ENCODE measurements around the gene GRB14. TPM values are rescaled to one million over a fixed set of nuclear protein-coding genes. Genes with fewer than 3 reads are reported as not detected.
A peak's percentile ranks its signal among the peaks of the same experiment; 100 is the strongest.

The GRB14 gene
- total and polyA plus RNA-seq, 10 of the 15 experiments (the other 5 are each of a cell fraction or from before 2014, with no cell fraction given): not detected

DNA sequence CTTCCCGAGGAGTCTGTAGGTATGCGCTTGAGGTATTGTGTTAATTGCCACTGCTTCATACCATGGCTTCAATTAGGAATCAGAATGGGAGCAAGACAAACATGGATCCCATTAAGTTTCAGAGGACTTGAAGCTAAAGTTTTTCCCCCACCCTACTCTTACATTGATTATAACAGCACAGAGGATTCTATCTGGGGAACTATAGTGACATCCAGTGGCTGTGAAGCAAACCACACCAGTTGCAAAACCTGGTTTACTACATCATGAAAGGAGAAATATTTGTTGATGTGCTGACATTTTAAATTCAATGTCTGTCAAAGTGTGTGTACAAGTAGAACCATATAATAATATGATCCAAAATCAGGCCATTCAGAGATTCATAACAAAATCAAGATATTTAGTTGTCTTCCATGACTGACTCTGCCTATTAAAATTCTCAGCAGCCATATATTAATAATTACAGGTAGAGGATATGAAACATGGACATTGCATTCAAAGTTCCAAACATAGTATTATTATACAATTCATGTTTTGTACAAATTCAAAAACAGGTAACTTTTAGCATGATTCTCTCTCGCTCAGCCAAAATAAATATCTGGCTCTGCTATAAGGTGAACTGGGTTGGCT, 82.9 kb downstream of the GRB14 start:
- RAD21 ChIA-PET (ENCODE audit: unreplicated experiment): interaction anchor here (1.0 kb wide), 1 partner anchor 477 kb away, joined by 3 read pairs; no protein-coding TSS in a partner anchor
- POLR2A ChIA-PET: no interaction called here
- no TSS peak for BruUV-seq (replicated peaks)
- CTCF ChIA-PET: interaction anchor here (0.6 to 1.2 kb wide), 5 partner anchors 22 to 1370 kb away, joined by 3 to 6 read pairs (median 3); no protein-coding TSS in a partner anchor
- Histone ChIP-seq H3K79me2 (ENCODE audit: control insufficient read depth, insufficient read depth, low read length) (no peaks in the 10 kb centered on the region), H3K36me3 (ENCODE audit: control insufficient read depth in 2 of 2, insufficient read depth in 2 of 2, low read length in 1 of 2) (no peaks in the 10 kb centered on the region), H3K27ac (ENCODE audit: control insufficient read depth, insufficient read depth) (no peak overlapping the region), H4K20me1 (ENCODE audit: control insufficient read depth, insufficient read depth) (no peaks in the 10 kb centered on the region), H3K4me3 (no peak overlapping the region), H3K9ac (ENCODE audit: control insufficient read depth, insufficient read depth, low read length) (no peak overlapping the region), H3K9me3 (replicated peaks; ENCODE audit: control insufficient read depth, insufficient read depth, low read length) (no peaks in the 10 kb centered on the region), H2AFZ (ENCODE audit: control insufficient read depth, low read depth, low read length) (no peak overlapping the region), H3K4me2 (ENCODE audit: control insufficient read depth, insufficient read depth) (no peak overlapping the region), H3K4me1 (ENCODE audit: control insufficient read depth, insufficient read depth, low read length) (no peaks in the 10 kb centered on the region), H3K27me3 (replicated peaks in 1 of 2; ENCODE audit: control insufficient read depth in 2 of 2, insufficient read depth in 2 of 2, low read length in 1 of 2) (no peaks in the 10 kb centered on the region)
- intact Hi-C loops (cut with micrococcal nuclease; ENCODE audit: unreplicated experiment): loop anchor here (10.0 kb wide), 1 partner anchor 1384 kb away; no protein-coding TSS in a partner anchor
- peak; percentile 78 for FAIRE-seq
- DNase-seq (ENCODE audit: low read depth, low spot score): no peak
- no peak for TF ChIP-seq BCL11A (IDR thresholded peaks at IDR 0.05; ENCODE audit: low read depth, low read length)
- peak; percentile 24; the same call in 1 of the 2 replicates for TF ChIP-seq SMC3 (IDR thresholded peaks at IDR 0.05; ENCODE audit: borderline replicate concordance, low read length)
- peak; percentile 49 for TF ChIP-seq RUNX3 (IDR thresholded peaks at IDR 0.05; ENCODE audit: low read length)
- TF ChIP-seq SREBF2 (IDR thresholded peaks at IDR 0.05; ENCODE audit: low read length): no peak
- TF ChIP-seq HDAC2 (IDR thresholded peaks at IDR 0.05): no peak
- TF ChIP-seq, protein P1, sequence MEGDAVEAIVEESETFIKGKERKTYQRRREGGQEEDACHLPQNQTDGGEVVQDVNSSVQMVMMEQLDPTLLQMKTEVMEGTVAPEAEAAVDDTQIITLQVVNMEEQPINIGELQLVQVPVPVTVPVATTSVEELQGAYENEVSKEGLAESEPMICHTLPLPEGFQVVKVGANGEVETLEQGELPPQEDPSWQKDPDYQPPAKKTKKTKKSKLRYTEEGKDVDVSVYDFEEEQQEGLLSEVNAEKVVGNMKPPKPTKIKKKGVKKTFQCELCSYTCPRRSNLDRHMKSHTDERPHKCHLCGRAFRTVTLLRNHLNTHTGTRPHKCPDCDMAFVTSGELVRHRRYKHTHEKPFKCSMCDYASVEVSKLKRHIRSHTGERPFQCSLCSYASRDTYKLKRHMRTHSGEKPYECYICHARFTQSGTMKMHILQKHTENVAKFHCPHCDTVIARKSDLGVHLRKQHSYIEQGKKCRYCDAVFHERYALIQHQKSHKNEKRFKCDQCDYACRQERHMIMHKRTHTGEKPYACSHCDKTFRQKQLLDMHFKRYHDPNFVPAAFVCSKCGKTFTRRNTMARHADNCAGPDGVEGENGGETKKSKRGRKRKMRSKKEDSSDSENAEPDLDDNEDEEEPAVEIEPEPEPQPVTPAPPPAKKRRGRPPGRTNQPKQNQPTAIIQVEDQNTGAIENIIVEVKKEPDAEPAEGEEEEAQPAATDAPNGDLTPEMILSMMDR (IDR thresholded peaks at IDR 0.05 in 2 of 3, conservative IDR thresholded peaks at IDR 0.05 in 1 of 3; ENCODE audit: control insufficient read depth in 2 of 3, extremely low read depth in 1 of 3, insufficient read depth in 1 of 3, low read depth in 3 of 3, low read length in 3 of 3): peak; percentile 50 to 56 (median 51); a peak in 5 of 6 replicates
- TF ChIP-seq, protein P2, sequence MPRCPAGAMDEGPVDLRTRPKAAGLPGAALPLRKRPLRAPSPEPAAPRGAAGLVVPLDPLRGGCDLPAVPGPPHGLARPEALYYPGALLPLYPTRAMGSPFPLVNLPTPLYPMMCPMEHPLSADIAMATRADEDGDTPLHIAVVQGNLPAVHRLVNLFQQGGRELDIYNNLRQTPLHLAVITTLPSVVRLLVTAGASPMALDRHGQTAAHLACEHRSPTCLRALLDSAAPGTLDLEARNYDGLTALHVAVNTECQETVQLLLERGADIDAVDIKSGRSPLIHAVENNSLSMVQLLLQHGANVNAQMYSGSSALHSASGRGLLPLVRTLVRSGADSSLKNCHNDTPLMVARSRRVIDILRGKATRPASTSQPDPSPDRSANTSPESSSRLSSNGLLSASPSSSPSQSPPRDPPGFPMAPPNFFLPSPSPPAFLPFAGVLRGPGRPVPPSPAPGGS (IDR thresholded peaks at IDR 0.05; ENCODE audit: borderline replicate concordance, insufficient read depth, low read depth, low read length, poor library complexity, severe bottlenecking): no peak
- no peak for TF ChIP-seq POU2F2 (IDR thresholded peaks at IDR 0.05; ENCODE audit: borderline replicate concordance, low read depth, low read length)
- TF ChIP-seq TARDBP (IDR thresholded peaks at IDR 0.05; ENCODE audit: borderline replicate concordance): no peak
- no peak for TF ChIP-seq ZNF622 (IDR thresholded peaks at IDR 0.05)
- peak; percentile 60 for TF ChIP-seq RAD21 (IDR thresholded peaks at IDR 0.05; ENCODE audit: insufficient read depth, low read depth, low read length)
- ATAC-seq: peak; percentile 87
- SMC1A ChIA-PET (ENCODE audit: uncharacterized antibody, unreplicated experiment): no interaction called here
- in situ Hi-C loops (cut with MboI): no loop called here
- 60% methylated on average over 3 of the region's 3 CpGs for WGBS (ENCODE audit: insufficient coverage, insufficient replicate concordance, low lambda C conversion rate, missing lambda C conversion rate)

Data from GM12878 (cell line).